RPMI7951 (cell line): ENCODE data around the gene PIGK. TPM values are rescaled to one million over a fixed set of nuclear protein-coding genes. Genes with fewer than 3 reads are reported as not detected.

Source experiments
- DNase-seq: peaks from one replicate; pipeline ENCODE4 v3.0.0-alpha.2; 2012; ENCODE audit warnings: low read depth
- total RNA-seq: library from RNA; depleted of rRNA; stranded (reverse); fragments of >200 nt; shearing (Covaris generic); gene quantifications from 2 replicates; pipeline ENCODE4 v1.2.3, GENCODE V29; 2014; rRNA removed

PIGK gene
- total RNA-seq, 1 experiment from 2014 or later, result 81.7 TPM

GRCh38 chr1:77039111-77039510, 180.1 kb downstream of the PIGK start:
- no peak for DNase-seq

Other genes starting within 250 kb of the PIGK start
- gene AK5, start 62.6 kb upstream of the PIGK start, total RNA-seq, result 6.5 and 8.0 TPM in 2 replicates